ENCODE data around the gene GMPR2. TPM values are rescaled to one million over a fixed set of nuclear protein-coding genes. Genes with fewer than 3 reads are reported as not detected.
"Not testable (repeated sequence)": the region's sequence is repeated elsewhere in the genome, so short reads cannot be mapped to it uniquely, and the experiment has no call there.

GMPR2 gene
- total and polyA plus RNA-seq, 8 donors: 63.6 to 117 (median 106) TPM

DNA sequence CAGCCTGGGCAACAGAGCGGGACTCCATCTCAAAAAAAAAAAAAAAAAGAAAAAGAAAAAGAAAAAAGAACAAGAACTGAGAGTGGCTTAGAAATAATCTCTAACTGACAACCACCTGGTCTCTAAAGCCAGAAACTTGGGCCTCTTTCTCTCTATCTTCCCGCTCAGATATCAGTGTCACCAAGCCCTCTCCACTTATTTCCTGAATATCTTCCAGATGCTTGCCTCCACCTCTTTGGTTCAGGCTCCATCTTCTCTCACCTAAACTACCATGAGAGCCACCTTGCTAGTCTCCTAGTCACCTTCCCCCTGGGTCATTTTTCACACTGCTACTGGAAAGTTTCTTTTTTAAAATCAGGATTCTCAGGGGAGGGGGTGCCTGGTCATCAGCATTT, 35.7 kb upstream of the GMPR2 start:
- H3K27ac ChIP-seq: peak overlapping the region in 1 of 2 donors; percentile 98
- intact Hi-C loops (cut with DNase I): no loop called here
- TF ChIP-seq, protein P1, sequence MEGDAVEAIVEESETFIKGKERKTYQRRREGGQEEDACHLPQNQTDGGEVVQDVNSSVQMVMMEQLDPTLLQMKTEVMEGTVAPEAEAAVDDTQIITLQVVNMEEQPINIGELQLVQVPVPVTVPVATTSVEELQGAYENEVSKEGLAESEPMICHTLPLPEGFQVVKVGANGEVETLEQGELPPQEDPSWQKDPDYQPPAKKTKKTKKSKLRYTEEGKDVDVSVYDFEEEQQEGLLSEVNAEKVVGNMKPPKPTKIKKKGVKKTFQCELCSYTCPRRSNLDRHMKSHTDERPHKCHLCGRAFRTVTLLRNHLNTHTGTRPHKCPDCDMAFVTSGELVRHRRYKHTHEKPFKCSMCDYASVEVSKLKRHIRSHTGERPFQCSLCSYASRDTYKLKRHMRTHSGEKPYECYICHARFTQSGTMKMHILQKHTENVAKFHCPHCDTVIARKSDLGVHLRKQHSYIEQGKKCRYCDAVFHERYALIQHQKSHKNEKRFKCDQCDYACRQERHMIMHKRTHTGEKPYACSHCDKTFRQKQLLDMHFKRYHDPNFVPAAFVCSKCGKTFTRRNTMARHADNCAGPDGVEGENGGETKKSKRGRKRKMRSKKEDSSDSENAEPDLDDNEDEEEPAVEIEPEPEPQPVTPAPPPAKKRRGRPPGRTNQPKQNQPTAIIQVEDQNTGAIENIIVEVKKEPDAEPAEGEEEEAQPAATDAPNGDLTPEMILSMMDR (IDR thresholded peaks at IDR 0.05): no peak
- ATAC-seq (no peak), DNase-seq (no peak)
- H3K4me3 ChIP-seq: peak overlapping the region; percentile 95 to 98
- H3K4me1 ChIP-seq: peaks cover 16 to 45% of the 10 kb centered on the region in 2 donors
- no peaks in the 10 kb centered on the region for H3K27me3 ChIP-seq
- peaks cover 0 to 2% of the 10 kb centered on the region in 2 donors for H3K9me3 ChIP-seq
- H3K36me3 ChIP-seq: peaks cover 0 to 25% of the 10 kb centered on the region in 2 donors

DNA sequence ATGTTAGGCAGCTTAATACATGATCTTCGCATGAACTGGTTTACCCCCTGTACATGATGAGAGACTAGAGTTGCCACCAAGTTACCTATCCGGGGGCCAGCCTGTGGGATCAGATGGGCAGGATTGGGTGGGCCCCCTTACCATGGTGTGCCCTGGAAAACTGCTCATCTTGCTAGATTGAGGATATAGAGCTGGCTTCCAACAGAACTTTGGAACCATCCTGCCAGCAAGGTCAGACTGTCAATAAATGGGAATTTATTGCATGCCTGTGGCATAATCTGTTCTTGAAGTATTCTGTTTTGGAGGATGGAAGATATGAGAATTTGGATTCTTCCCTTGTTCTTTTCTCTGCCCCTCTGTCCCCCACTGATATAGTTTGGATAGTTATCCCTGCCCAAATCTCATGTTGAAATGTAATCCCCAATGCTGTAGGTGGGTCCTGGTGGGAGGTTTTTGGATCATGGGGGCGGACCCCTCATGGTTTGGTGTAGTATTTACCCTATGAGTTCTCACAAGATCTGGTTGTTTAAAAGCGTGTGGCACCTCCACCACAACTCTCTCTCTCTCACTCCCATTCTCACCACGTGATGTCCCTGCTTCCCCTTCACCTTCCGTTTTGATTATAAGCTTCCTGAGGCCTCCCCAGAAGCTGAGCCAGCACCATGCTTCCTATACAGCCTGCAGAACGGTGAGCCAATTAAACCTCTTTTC, 33.8 kb upstream of the GMPR2 start:
- ATAC-seq: no peak
- H3K27me3 ChIP-seq: no peaks in the 10 kb centered on the region
- peaks cover 0 to 32% of the 10 kb centered on the region in 2 donors for H3K36me3 ChIP-seq
- peaks cover 0 to 2% of the 10 kb centered on the region in 2 donors for H3K9me3 ChIP-seq
- intact Hi-C loops (cut with DNase I): no loop called here
- TF ChIP-seq, protein P1 (IDR thresholded peaks at IDR 0.05): no peak
- no peak overlapping the region for H3K27ac ChIP-seq
- no peak for DNase-seq
- H3K4me1 ChIP-seq: peaks cover 15 to 42% of the 10 kb centered on the region in 2 donors
- H3K4me3 ChIP-seq: no peak overlapping the region

DNA sequence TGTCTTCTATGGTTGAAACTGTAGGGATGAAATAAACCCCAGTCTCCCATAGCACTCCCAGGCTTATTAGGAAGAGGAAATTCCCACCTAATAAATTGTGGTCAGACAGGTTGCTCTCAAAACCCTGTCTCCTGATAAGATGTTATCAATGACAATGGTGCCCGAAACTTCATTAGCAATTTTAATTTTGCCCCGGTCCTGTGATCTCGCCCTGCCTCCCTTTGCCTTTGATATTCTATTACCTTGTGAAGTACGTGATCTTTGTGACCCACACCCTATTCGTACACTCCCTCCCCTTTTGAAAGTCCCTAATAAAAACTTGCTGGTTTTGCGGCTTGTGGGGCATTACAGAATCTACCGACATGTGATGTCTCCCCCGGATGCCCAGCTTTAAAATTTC, 30.2 kb upstream of the GMPR2 start:
- H3K9me3 ChIP-seq; H3K4me3 ChIP-seq; H3K27ac ChIP-seq; DNase-seq; ATAC-seq; H3K27me3 ChIP-seq; intact Hi-C loops (cut with DNase I): not testable (repeated sequence)
- H3K36me3 ChIP-seq: peaks cover 0 to 65% of the 10 kb centered on the region in 2 donors
- H3K4me1 ChIP-seq: peaks cover 0 to 16% of the 10 kb centered on the region in 2 donors

DNA sequence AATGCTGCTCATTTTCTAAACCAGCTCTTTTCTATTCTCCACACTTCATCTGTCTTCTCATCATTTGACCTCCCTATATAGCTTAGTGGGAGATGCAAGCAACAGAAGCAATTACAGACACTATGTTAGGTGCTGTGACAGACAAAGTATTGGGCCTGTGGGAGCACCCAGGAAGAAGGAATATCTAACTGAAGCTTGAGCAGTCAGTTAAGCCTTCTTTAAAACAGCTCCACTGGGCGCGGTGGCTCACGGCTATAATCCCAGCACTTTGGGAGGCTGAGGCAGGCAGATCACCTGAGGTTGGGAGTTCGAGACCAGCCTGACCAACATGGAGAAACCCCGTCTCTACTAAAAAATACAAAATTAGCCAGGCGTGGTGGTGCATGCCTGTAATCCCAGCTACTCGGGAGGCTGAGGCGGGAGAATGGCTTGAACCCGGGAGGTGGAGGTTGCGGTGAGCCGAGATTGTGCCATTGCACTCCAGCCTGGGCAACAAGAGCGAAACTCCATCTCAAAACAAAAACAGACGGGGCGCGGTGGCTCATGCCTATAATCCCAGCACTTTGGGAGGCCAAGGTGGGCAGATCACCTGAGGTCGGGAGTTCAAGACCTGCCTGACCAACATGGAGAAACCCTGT, 29.4 kb upstream of the GMPR2 start:
- DNase-seq; H3K9me3 ChIP-seq; intact Hi-C loops (cut with DNase I); H3K4me3 ChIP-seq; ATAC-seq; H3K27ac ChIP-seq; H3K27me3 ChIP-seq: not testable (repeated sequence)
- Histone ChIP-seq H3K36me3 (peaks cover 0 to 73% of the 10 kb centered on the region in 2 donors), H3K4me1 (peaks cover 0 to 10% of the 10 kb centered on the region in 2 donors)

DNA sequence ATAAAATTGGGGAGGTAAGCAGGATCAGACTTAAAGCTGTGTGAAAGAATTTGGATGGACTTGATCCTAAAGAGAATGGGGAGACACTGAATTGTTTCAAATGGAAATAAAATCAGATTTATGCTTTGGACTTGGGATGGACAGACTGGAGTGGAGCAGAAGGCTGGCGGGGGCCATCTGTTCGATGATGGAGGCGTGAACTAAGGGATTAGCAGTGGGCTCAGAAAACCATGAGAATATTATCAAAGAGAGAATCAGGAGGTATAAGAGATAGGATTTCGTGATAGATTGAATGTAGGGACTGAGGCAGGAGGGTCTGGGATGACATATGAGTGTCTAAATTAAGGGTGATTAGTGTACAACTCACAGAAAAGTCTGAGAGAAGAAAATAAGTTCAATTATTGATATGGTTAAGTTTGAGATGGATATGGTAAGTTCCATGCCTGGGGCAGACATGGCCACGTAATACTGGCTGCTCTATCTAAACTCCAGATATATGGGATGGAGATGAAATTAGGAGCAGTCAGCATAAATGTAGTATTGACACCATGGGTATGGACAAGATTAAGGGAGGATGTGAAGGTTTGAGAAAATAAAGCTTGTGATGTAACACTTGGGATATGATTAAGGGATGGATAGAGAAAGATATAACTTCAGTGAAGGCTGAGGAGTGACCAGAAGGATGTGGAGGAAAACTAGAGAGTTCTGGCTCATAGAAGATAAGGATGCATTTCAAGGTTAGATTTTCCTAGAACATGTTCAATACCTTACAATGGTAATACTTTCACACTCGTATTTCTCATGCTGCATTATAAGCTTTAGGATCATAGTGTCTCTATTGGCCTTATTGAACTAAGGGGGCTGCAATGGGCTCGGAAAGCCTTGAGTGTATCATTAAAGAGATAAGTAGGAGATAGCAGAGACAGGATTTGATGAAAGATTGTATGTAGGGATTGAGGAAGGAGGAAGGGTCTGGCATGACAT, 28.3 kb upstream of the GMPR2 start:
- H3K36me3 ChIP-seq: peaks cover 0 to 84% of the 10 kb centered on the region in 2 donors
- intact Hi-C loops (cut with DNase I): no loop called here
- H3K27me3 ChIP-seq: no peaks in the 10 kb centered on the region
- no peak overlapping the region for H3K4me3 ChIP-seq
- H3K9me3 ChIP-seq: peaks cover 0 to 2% of the 10 kb centered on the region in 2 donors
- peaks cover 0 to 4% of the 10 kb centered on the region in 2 donors for H3K4me1 ChIP-seq
- ATAC-seq (no peak), DNase-seq (no peak)
- no peak overlapping the region for H3K27ac ChIP-seq
- TF ChIP-seq, protein P1 (IDR thresholded peaks at IDR 0.05): no peak
